ENCODE data around the gene LGALS9. TPM values are rescaled to one million over a fixed set of nuclear protein-coding genes. Genes with fewer than 3 reads are reported as not detected.
"Not testable (repeated sequence)": the region's sequence is repeated elsewhere in the genome, so short reads cannot be mapped to it uniquely, and the experiment has no call there.

LGALS9 gene
- total RNA-seq, 4 donors from 2014 or later: 121 to 214 (median 144) TPM

DNA sequence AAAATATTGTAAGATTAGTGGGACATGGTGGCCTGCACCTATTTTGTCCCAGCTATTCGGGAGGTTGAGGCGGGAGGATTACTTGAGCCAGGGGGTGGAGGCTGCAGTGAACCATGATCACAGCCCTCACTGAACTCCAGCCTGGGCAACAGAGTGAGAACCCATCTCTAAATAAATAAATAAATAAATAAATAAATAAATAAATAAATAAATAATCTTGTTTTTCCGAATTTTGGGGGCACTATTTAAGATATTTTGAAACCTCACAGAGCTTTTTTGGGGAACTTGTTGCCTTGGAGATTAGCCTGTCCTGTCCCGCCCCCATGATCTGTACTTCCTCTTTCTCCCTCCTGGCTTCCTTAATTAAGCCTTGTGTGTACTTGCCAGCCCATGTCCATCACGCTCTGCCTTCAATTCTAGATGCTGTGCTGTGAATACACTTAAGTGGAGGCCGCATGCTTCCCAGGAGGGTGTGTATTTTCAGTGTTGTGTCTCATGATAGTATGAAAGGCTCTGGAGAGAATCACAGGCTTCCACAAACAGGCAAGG lies 4.4 kb downstream of the LGALS9 start:
- Histone ChIP-seq H3K9me3 (no peaks in the 10 kb centered on the region), H3K36me3 (peaks cover 0 to 16% (median 0%) of the 10 kb centered on the region in 3 donors), H3K4me1 (peaks cover 0 to 57% (median 8%) of the 10 kb centered on the region in 4 donors), H3K27me3 (no peaks in the 10 kb centered on the region), H3K4me3 (no peak overlapping the region), H3K27ac (peak overlapping the region; percentile 9 to 53 (median 38))
- no peak for TF ChIP-seq POLR2A (IDR thresholded peaks at IDR 0.05)
- TF ChIP-seq, protein P1, sequence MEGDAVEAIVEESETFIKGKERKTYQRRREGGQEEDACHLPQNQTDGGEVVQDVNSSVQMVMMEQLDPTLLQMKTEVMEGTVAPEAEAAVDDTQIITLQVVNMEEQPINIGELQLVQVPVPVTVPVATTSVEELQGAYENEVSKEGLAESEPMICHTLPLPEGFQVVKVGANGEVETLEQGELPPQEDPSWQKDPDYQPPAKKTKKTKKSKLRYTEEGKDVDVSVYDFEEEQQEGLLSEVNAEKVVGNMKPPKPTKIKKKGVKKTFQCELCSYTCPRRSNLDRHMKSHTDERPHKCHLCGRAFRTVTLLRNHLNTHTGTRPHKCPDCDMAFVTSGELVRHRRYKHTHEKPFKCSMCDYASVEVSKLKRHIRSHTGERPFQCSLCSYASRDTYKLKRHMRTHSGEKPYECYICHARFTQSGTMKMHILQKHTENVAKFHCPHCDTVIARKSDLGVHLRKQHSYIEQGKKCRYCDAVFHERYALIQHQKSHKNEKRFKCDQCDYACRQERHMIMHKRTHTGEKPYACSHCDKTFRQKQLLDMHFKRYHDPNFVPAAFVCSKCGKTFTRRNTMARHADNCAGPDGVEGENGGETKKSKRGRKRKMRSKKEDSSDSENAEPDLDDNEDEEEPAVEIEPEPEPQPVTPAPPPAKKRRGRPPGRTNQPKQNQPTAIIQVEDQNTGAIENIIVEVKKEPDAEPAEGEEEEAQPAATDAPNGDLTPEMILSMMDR (IDR thresholded peaks at IDR 0.05): no peak
- peak in 2 of 3 donors; percentile 60 to 79 for DNase-seq

DNA sequence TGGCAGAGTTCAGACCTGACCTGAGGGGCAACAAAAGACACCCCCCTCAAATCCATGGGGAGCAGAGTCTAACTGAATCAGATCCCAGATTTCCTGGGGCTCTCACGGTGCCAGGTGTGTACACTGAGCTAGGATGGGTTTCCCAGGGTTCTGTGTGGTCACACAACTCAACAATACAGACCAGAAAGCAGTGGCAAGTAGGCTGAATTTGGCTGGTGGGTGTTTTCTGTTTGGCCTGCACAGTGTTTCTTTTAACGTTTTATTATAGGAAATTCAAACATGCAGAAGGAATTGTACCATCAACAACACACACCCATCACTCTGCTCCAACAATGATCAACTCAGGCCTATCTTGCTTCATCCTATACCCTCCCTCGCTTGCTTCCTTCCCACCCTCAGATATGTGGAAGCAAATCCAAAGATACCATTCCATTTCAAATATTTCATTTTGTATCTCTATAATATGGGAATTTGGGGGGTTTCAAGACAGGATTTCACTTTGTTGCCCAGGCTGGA lies 5.1 kb downstream of the LGALS9 start:
- peaks cover 0 to 23% (median 0%) of the 10 kb centered on the region in 3 donors for H3K36me3 ChIP-seq
- not testable (repeated sequence) for H3K9me3 ChIP-seq, DNase-seq, H3K4me3 ChIP-seq, H3K27me3 ChIP-seq
- peak overlapping the region; percentile 9 to 53 (median 38) for H3K27ac ChIP-seq
- H3K4me1 ChIP-seq: peaks cover 0 to 49% (median 8%) of the 10 kb centered on the region in 4 donors

DNA sequence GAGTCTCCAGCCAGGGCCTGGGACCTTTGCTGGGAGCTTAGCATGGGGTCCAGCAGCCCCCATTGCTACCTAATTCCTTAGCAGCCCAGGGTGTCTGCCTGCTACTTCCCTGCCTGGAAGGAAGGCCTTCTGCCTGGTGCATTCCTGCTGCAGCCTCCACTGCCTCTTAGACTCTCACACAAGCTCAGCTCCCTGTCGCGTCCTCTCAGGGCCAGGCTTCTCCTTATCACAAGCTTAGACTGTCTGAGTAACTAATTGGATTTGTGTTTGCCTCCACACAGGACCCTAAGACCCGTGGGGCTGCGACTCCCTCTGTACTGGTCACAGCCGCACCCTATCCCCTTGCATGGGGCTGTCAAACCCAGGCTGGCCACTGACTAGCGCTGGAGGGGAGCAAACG lies 6.8 kb downstream of the LGALS9 start:
- not testable (repeated sequence) for H3K27ac ChIP-seq, DNase-seq, H3K27me3 ChIP-seq, H3K4me3 ChIP-seq, H3K9me3 ChIP-seq
- peaks cover 0 to 33% (median 0%) of the 10 kb centered on the region in 3 donors for H3K36me3 ChIP-seq
- peaks cover 0 to 34% (median 5%) of the 10 kb centered on the region in 4 donors for H3K4me1 ChIP-seq

DNA sequence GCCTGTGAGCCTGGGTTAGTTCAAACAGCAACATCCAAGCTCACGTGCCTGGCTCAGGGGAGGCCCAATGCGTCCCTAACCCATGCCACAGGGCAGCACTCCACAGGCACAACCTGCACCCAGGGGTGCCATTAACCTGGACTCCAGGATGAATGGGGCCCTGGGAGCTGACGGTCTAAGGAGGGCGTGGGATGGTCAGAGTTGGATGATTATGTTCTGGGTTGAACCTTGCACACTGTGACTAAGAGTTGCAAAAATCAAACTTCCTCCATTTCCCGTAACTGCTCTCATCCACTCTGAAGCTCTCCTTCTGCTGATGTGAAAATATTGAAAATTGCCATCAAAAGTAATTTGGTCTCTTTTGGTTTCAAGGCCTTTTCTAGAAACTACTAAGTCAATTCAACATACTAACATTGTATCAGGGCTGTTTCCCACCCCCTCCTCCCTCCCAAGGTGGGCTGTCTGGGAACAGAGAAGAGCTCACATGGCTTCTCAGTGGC lies 7.5 kb downstream of the LGALS9 start:
- H3K27ac ChIP-seq, H3K4me3 ChIP-seq, H3K27me3 ChIP-seq, DNase-seq, H3K9me3 ChIP-seq: not testable (repeated sequence)
- Histone ChIP-seq H3K36me3 (peaks cover 0 to 37% (median 0%) of the 10 kb centered on the region in 3 donors), H3K4me1 (peaks cover 0 to 28% (median 2%) of the 10 kb centered on the region in 4 donors)

DNA sequence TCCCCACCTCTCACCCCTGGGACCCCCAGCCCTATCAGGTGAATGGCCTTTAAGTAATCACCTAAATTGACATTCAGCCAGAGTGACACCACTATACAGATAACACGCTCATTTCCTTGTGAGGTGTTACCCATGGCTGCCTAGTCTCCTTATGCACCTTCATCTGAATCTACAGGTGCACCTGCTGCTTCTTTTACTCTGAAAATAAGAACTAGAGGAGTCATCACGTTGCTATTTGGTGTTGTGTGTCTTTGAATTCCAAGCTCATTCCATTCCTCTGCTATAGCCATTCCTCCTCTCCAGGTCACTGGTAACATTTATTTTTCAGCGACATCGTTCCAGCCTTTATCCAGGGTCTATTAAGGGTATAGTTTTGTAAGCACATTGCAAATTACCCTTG lies 9.8 kb downstream of the LGALS9 start:
- Histone ChIP-seq H3K4me1 (peaks cover 0 to 7% (median under 1%) of the 10 kb centered on the region in 4 donors), H3K9me3 (no peaks in the 10 kb centered on the region), H3K27me3 (no peaks in the 10 kb centered on the region), H3K4me3 (no peak overlapping the region), H3K27ac (no peak overlapping the region), H3K36me3 (peaks cover 0 to 45% (median 0%) of the 10 kb centered on the region in 3 donors)
- DNase-seq: no peak
- TF ChIP-seq, protein P1 (IDR thresholded peaks at IDR 0.05): no peak
- TF ChIP-seq POLR2A (IDR thresholded peaks at IDR 0.05): no peak

DNA sequence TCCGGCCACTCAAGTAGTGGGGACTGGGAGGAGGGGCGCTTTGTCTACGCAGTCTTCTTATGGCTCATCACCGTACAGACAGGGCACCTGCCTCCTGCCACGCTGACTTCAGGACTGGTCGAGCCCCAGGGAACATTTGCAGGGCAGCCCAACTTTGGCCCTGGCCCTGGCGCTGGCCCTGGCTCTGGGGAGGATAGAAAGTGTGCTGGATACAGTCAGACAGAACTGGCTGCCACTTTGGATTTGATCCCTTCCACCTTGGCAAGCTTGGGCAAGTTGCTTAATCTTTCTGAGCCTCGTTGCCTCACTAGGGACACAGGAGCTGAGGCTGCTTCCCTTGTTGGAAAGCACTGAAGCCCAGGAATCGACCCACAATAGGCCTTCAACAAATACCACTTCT lies 13.6 kb downstream of the LGALS9 start:
- Histone ChIP-seq H3K4me1 (peaks cover 0 to 30% (median 0%) of the 10 kb centered on the region in 4 donors), H3K27ac (no peak overlapping the region), H3K4me3 (no peak overlapping the region), H3K27me3 (no peaks in the 10 kb centered on the region), H3K9me3 (no peaks in the 10 kb centered on the region), H3K36me3 (peaks cover 0 to 52% (median 0%) of the 10 kb centered on the region in 3 donors)
- no peak for TF ChIP-seq POLR2A (IDR thresholded peaks at IDR 0.05)
- TF ChIP-seq, protein P1 (IDR thresholded peaks at IDR 0.05): no peak
- DNase-seq: no peak

DNA sequence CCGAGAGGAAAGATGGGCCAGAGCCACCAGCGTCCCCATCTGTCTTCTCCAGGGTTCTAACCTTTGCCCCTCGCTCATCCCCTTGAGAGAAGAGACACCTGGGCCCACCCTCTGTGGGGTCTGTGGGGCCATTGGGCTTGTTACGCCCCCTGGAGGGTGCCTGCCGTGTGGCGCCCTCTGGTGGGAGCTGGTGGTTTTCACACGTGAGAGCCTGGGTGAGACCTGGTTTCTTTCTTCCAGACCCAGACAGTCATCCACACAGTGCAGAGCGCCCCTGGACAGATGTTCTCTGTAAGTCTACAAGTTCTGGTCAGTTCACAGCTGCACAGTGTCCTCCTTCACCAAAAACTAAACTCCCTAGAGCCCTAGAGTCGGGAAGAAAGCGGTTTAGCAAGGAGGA lies 14.6 kb downstream of the LGALS9 start:
- not testable (repeated sequence) for DNase-seq, H3K4me3 ChIP-seq, H3K27ac ChIP-seq, H3K27me3 ChIP-seq, H3K9me3 ChIP-seq
- TF ChIP-seq, protein P1 (IDR thresholded peaks at IDR 0.05): peak in 1 of 6 experiments; percentile 2
- peaks cover 0 to 42% (median 0%) of the 10 kb centered on the region in 3 donors for H3K36me3 ChIP-seq
- peaks cover 0 to 30% (median 0%) of the 10 kb centered on the region in 4 donors for H3K4me1 ChIP-seq

Measured in Peyer's patch (tissue), 4 donors.